PFSK-1 (cell line): ENCODE measurements around the gene DCLK3.

Source experiments
- FOXP2 ChIP-seq: optimal IDR thresholded peaks from 2 replicates; pipeline ENCODE3; 2011; ENCODE audit warnings: borderline replicate concordance, control low read depth, inconsistent platforms; ENCODE audit not compliant: insufficient read depth; ENCODE audit errors: extremely low read length, extremely low read depth
- POLR2AphosphoS5 ChIP-seq: IDR thresholded peaks from 2 replicates; pipeline ENCODE4 v1.6.1; 2012; ENCODE audit warnings: low read depth, mild to moderate bottlenecking, control low read depth, low read length, moderate library complexity
- SIN3A ChIP-seq: IDR thresholded peaks from 2 replicates; pipeline ENCODE4 v1.6.1; 2012; ENCODE audit warnings: mild to moderate bottlenecking, low read length, moderate library complexity, borderline replicate concordance; ENCODE audit not compliant: insufficient read depth
- TAF1 ChIP-seq: IDR thresholded peaks from 2 replicates; pipeline ENCODE4 v1.6.1; 2012; ENCODE audit warnings: low read length, control low read depth, borderline replicate concordance; ENCODE audit not compliant: insufficient read depth
- TF ChIP-seq, protein P1 (sequence below), 2 experiments: IDR thresholded peaks; 2 replicates each; pipeline versions ENCODE4 v1.6.1 to v1.8.0; 2011 to 2012; ENCODE audit warnings: low read depth in 2 of 2, low read length in 2 of 2, control low read depth in 1 of 2, inconsistent platforms in 1 of 2, mild to moderate bottlenecking in 1 of 2, moderate library complexity in 1 of 2; ENCODE audit not compliant: insufficient read depth in 1 of 2

Gene DCLK3

GRCh38 chr3:36765104-36765503 is 751 bp upstream of the DCLK3 start:
- TF ChIP-seq SIN3A, result no peak
- no peak for TF ChIP-seq TAF1
- no peak for TF ChIP-seq POLR2AphosphoS5
- no peak for TF ChIP-seq FOXP2
- TF ChIP-seq, protein P1, sequence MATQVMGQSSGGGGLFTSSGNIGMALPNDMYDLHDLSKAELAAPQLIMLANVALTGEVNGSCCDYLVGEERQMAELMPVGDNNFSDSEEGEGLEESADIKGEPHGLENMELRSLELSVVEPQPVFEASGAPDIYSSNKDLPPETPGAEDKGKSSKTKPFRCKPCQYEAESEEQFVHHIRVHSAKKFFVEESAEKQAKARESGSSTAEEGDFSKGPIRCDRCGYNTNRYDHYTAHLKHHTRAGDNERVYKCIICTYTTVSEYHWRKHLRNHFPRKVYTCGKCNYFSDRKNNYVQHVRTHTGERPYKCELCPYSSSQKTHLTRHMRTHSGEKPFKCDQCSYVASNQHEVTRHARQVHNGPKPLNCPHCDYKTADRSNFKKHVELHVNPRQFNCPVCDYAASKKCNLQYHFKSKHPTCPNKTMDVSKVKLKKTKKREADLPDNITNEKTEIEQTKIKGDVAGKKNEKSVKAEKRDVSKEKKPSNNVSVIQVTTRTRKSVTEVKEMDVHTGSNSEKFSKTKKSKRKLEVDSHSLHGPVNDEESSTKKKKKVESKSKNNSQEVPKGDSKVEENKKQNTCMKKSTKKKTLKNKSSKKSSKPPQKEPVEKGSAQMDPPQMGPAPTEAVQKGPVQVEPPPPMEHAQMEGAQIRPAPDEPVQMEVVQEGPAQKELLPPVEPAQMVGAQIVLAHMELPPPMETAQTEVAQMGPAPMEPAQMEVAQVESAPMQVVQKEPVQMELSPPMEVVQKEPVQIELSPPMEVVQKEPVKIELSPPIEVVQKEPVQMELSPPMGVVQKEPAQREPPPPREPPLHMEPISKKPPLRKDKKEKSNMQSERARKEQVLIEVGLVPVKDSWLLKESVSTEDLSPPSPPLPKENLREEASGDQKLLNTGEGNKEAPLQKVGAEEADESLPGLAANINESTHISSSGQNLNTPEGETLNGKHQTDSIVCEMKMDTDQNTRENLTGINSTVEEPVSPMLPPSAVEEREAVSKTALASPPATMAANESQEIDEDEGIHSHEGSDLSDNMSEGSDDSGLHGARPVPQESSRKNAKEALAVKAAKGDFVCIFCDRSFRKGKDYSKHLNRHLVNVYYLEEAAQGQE (IDR thresholded peaks at IDR 0.05; ENCODE audit: insufficient read depth in 1 of 2, low read depth in 2 of 2, low read length in 2 of 2), result no peak

- no peak for TF ChIP-seq SIN3A
- TF ChIP-seq, protein P1 (IDR thresholded peaks at IDR 0.05; ENCODE audit: insufficient read depth in 1 of 2, low read depth in 2 of 2, low read length in 2 of 2), result no peak
- no peak for TF ChIP-seq FOXP2
- no peak for TF ChIP-seq TAF1
- TF ChIP-seq POLR2AphosphoS5, result no peak
These were observed 318 bp upstream of the DCLK3 start for GRCh38 chr3:36764704-36765038.

- TF ChIP-seq TAF1 (no peak), FOXP2 (no peak), POLR2AphosphoS5 (no peak), SIN3A (no peak)
- TF ChIP-seq, protein P1 (IDR thresholded peaks at IDR 0.05; ENCODE audit: insufficient read depth in 1 of 2, low read depth in 2 of 2, low read length in 2 of 2), result no peak
These were observed 1.2 kb downstream of the DCLK3 start for GRCh38 chr3:36762918-36763849.

DNA sequence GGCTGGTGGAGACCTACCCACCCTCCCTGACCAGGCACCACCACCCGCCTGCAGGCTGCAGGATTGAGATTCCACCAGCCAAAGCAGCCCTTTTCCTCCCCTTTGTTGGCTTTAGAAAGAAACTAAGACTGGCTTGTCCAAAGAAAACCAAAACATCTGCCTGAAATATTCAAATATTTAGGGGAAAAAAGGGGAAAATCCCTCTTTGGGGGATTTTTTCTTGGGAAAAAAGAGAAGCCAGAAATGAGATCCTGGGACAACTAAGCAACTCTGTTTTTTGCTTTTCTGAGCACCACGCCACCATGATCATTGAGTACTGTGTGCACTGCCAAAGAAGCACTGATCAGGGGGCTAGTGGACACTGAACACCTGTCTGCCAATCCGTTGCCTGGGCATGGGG is 2.6 kb downstream of the DCLK3 start:
- TF ChIP-seq, protein P1 (IDR thresholded peaks at IDR 0.05; ENCODE audit: insufficient read depth in 1 of 2, low read depth in 2 of 2, low read length in 2 of 2), result no peak
- no peak for TF ChIP-seq TAF1
- no peak for TF ChIP-seq SIN3A
- no peak for TF ChIP-seq POLR2AphosphoS5
- TF ChIP-seq FOXP2, result no peak
